Prostate gland (tissue), 2 donors: ENCODE data around the gene STX7.

Experiments
- POLR2A ChIP-seq: fragments of 450-650 bp; IDR thresholded peaks from one replicate; pipeline ENCODE4 v1.6.1; 2016; ENCODE audit warnings: antibody characterized with exemption, mild to moderate bottlenecking
- TF ChIP-seq, protein P1 (sequence below), 4 experiments: fragments of 200-600 bp in 2 of 4; fragments of 450-650 bp in 2 of 4; sonication (generic) in 2 of 4; IDR thresholded peaks; 1 replicate in 3 of 4; 2 replicates in 1 of 4; pipeline ENCODE4 v1.5.1; 2016 to 2019; ENCODE audit warnings: antibody characterized with exemption in 4 of 4, mild to moderate bottlenecking in 2 of 4, moderate library complexity in 2 of 4

DNA sequence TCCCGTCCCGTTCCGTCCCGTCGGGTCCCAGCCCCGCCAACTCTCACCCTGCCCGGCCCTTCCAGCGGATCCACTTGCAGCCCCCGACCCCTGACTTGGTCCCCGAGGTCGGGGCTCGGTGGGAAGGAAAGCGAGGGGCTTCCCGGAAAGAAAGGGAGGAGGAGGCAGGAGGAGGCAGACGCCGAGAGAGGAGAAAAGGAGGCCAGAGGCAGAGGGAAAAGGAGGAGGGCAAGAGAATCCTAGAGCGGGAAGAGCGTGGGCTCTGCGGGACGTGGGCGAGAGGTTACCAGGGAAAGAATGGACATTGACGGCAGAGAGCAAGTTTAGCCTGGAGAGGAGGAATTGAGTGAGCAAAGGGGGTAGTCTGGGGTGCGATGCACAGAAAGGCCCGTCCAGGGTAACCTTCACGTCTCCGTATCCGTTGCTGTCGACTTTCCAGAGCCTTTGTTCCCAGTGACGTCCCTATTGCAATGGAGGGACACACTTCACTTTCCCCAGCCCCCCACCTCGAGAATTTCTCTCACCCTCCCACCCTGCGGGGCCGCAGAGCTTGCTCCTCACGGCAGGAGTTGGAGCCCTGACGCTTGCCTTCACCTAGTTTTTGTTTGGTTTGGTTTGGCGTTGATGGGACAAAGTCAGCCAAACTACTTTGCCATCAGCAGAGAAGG, 111.2 kb downstream of the STX7 start:
- TF ChIP-seq, protein P1, sequence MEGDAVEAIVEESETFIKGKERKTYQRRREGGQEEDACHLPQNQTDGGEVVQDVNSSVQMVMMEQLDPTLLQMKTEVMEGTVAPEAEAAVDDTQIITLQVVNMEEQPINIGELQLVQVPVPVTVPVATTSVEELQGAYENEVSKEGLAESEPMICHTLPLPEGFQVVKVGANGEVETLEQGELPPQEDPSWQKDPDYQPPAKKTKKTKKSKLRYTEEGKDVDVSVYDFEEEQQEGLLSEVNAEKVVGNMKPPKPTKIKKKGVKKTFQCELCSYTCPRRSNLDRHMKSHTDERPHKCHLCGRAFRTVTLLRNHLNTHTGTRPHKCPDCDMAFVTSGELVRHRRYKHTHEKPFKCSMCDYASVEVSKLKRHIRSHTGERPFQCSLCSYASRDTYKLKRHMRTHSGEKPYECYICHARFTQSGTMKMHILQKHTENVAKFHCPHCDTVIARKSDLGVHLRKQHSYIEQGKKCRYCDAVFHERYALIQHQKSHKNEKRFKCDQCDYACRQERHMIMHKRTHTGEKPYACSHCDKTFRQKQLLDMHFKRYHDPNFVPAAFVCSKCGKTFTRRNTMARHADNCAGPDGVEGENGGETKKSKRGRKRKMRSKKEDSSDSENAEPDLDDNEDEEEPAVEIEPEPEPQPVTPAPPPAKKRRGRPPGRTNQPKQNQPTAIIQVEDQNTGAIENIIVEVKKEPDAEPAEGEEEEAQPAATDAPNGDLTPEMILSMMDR (IDR thresholded peaks at IDR 0.05), result peak in 1 of 4 experiments; percentile 2
- no peak for TF ChIP-seq POLR2A
